Neuron (in vitro differentiated cells): ENCODE data around the gene FGFBP2.

Experiments used
- H2AFZ ChIP-seq: one replicate; pipeline ENCODE4 v1.6.1; 2013; ENCODE audit warnings: low read depth, mild to moderate bottlenecking, inconsistent platforms, low read length, moderate library complexity
- H3K27me3 ChIP-seq: one replicate; pipeline ENCODE4 v1.6.1; 2013; ENCODE audit warnings: low read length; ENCODE audit not compliant: insufficient read depth
- H3K36me3 ChIP-seq: one replicate; pipeline ENCODE4 v1.6.1; 2013; ENCODE audit warnings: low read length; ENCODE audit not compliant: insufficient read depth
- H3K4me1 ChIP-seq: one replicate; pipeline ENCODE4 v1.6.1; 2013; ENCODE audit warnings: low read length; ENCODE audit not compliant: insufficient read depth
- H3K4me3 ChIP-seq: 2 replicates; pipeline ENCODE4 v1.5.1; 2013; ENCODE audit warnings: mild to moderate bottlenecking, low read length, moderate library complexity
- H3K9me3 ChIP-seq: one replicate; pipeline ENCODE4 v1.6.1; 2013; ENCODE audit warnings: low read length

Gene FGFBP2

GRCh38 chr4:15956179-15956850 lies 6.7 kb downstream of the FGFBP2 start:
- Histone ChIP-seq H3K4me1 (no peaks in the 10 kb centered on the region), H3K36me3 (no peaks in the 10 kb centered on the region), H2AFZ (no peak overlapping the region), H3K4me3 (no peak overlapping the region), H3K27me3 (no peaks in the 10 kb centered on the region), H3K9me3 (no peaks in the 10 kb centered on the region)

- Histone ChIP-seq H3K4me3 (no peak overlapping the region), H3K4me1 (no peaks in the 10 kb centered on the region), H3K9me3 (no peaks in the 10 kb centered on the region), H3K36me3 (no peaks in the 10 kb centered on the region), H3K27me3 (no peaks in the 10 kb centered on the region), H2AFZ (no peak overlapping the region)
These were observed 7.3 kb downstream of the FGFBP2 start for GRCh38 chr4:15955670-15956069.

- Histone ChIP-seq H3K9me3 (no peaks in the 10 kb centered on the region), H3K27me3 (no peaks in the 10 kb centered on the region), H3K36me3 (no peaks in the 10 kb centered on the region), H3K4me1 (no peaks in the 10 kb centered on the region), H2AFZ (no peak overlapping the region), H3K4me3 (no peak overlapping the region)
These were observed 9.3 kb downstream of the FGFBP2 start for GRCh38 chr4:15953625-15954024.

DNA sequence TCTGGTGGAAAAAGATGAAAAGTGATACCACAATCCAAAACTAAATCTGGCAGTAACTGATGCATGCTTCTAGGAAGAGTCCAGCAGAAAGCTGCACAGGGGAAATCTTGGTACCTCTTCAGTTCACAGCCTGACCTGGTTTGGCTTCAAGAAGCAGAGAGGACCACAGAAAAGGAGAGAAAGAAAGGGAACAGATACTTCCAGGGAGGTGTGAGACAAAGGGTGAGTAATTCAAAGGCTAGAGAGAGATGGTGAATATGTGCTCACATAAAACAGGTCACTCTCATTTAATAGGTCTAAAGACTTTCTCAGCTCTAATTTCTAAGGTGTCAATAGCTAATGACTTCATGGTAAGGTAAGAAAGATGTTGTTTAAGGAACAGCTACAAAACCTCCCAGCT lies 11.2 kb downstream of the FGFBP2 start:
- Histone ChIP-seq H2AFZ (no peak overlapping the region), H3K4me1 (no peaks in the 10 kb centered on the region), H3K4me3 (no peak overlapping the region), H3K9me3 (no peaks in the 10 kb centered on the region), H3K36me3 (no peaks in the 10 kb centered on the region), H3K27me3 (no peaks in the 10 kb centered on the region)

- H3K4me3 ChIP-seq: no peak overlapping the region
- H3K27me3 ChIP-seq: no peaks in the 10 kb centered on the region
- H2AFZ ChIP-seq: no peak overlapping the region
- no peaks in the 10 kb centered on the region for H3K4me1 ChIP-seq
- H3K9me3 ChIP-seq: no peaks in the 10 kb centered on the region
- H3K36me3 ChIP-seq: no peaks in the 10 kb centered on the region
These were observed 14.1 kb downstream of the FGFBP2 start for GRCh38 chr4:15948826-15949225.

DNA sequence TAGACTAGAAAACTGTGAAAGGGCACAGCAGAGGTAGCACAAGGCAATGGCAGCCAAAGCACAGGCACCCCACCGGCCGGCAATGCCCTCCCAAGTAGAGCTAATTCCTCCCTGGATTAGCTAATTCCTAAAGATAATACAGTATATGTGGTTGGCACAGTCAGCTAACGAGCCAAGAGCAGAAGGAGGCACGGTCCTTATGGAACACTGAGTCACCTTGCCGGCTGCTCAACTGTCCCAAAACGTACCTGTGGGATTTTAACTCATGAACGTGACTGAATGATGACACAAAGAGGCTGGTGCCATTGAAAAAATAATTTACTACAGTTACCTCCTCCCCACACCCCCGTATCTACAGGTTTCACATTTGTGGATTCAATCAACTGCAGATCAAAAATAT lies 15.3 kb downstream of the FGFBP2 start:
- H3K27me3 ChIP-seq: no peaks in the 10 kb centered on the region
- H3K9me3 ChIP-seq: no peaks in the 10 kb centered on the region
- no peak overlapping the region for H2AFZ ChIP-seq
- H3K36me3 ChIP-seq: no peaks in the 10 kb centered on the region
- no peaks in the 10 kb centered on the region for H3K4me1 ChIP-seq
- H3K4me3 ChIP-seq: no peak overlapping the region

DNA sequence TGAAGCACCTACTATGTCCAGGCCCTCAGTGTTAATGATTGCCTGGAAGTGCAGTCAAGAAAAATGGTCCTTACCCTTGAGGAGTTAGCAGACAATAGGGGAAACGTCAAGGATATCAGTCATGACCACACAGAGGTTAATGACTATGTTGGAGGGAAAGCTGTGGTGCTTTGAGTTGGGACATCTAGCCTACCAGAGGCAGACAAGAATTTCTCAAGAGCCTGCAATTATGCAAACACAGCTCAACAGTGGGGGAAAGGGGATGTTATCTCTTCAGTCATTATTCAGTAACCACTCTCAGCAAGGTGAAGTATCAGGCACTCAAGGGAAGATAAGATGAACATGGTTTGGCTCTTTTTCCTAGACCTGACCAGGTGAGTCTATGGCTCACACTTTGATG lies 17.5 kb downstream of the FGFBP2 start:
- Histone ChIP-seq H3K36me3 (no peaks in the 10 kb centered on the region), H3K4me1 (no peaks in the 10 kb centered on the region), H3K27me3 (peaks cover under 1% of the 10 kb centered on the region), H2AFZ (no peak overlapping the region), H3K4me3 (no peak overlapping the region), H3K9me3 (no peaks in the 10 kb centered on the region)

DNA sequence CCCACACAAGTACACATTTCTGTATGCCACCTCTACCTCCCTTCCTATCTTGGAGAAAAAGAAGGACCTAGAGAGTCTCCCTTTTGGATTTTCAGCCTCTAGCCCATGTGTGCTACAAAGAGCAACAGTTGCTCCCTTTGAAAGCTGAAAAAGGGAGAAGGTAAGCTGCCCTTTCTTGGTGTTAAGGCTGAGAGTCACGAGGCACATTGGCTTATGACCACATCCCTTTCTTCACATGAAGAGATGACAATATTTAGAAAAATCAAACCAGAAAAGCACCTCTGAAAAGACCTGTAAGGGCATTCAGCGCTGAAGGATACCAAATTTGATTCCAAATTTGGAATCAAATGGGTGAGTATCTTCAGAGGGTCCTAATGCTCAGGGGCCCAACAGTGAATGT lies 18.1 kb downstream of the FGFBP2 start:
- Histone ChIP-seq H3K36me3 (no peaks in the 10 kb centered on the region), H3K27me3 (peaks cover 3% of the 10 kb centered on the region), H3K9me3 (no peaks in the 10 kb centered on the region), H3K4me1 (no peaks in the 10 kb centered on the region), H2AFZ (no peak overlapping the region), H3K4me3 (no peak overlapping the region)

DNA sequence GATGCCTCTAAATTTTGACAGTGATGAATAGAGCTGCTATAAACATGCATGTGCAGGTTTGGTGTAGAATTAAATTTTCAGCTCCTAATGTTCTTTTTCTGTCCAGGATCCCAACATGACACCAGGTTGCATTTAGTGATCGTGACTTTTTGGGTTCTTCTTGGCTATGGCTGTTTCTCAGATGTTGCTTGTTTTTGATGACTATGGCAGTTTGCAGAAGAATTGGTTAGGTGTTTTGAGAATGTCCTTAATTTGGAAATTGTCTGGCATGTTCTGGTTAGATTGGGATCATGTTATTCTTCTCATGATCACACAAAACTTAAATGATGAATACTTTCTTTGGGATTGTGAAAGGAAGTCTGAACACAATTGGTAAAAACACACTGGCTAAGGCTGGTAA lies 20.7 kb downstream of the FGFBP2 start:
- H3K4me3 ChIP-seq: no peak overlapping the region
- no peak overlapping the region for H2AFZ ChIP-seq
- H3K36me3 ChIP-seq: no peaks in the 10 kb centered on the region
- peaks cover 10% of the 10 kb centered on the region for H3K27me3 ChIP-seq
- H3K9me3 ChIP-seq: no peaks in the 10 kb centered on the region
- H3K4me1 ChIP-seq: no peaks in the 10 kb centered on the region

DNA sequence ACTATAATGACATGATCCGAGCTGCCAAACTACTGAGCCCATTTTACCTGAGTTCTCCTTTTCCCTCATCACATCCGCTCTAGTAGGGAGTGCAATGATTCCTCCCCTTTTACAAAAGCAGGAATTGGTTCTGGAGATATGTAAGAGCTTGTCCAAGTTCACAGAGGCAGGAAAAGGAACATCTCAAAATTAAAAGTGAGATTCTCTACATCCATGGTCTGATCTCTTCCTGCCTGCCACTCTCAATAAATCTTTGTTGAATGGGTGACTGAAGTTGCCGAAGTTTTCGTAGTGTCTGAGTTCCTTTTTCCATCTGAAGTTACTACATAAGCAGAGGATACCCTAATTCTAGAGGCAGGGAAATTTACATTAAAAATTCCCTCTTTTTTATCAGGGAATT lies 24.3 kb downstream of the FGFBP2 start, which contains the start of gene FGFBP1:
Gene FGFBP1, minus strand, starts transcription at position 101 of the 400 bp plus-strand sequence. CDS start 2,108 bp downstream, outside the sequence.
- Histone ChIP-seq H3K4me3 (no peak within 1 kb of the TSS), H3K27me3 (peaks cover 10% of the 10 kb centered on the region), H2AFZ (no peak within 1 kb of the TSS), H3K36me3 (no peaks in the 10 kb centered on the region), H3K4me1 (no peaks in the 10 kb centered on the region), H3K9me3 (no peaks in the 10 kb centered on the region)

DNA sequence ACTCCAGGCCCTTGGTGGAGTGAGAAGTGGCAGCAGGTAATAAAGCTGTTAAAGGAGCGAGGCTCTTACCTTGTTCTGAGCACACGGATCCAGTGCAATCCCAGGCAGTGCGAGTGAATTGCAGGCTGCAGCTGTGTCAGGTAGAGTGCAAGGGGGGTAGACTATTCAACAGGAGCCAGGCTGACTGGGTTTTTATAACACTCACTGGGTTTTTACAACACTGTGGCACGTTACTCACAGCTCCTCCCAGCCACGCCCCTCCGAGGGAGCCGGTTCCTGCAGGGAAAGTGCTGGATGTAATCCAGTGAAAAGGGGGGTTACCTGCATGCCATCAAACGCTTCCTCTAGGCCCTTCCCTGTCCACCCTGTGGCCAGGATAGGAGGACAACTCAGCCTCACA lies 24.8 kb downstream of the FGFBP2 start:
- H2AFZ ChIP-seq: no peak overlapping the region

GRCh38 chr4:15936495-15936894 lies 26.5 kb downstream of the FGFBP2 start:
- H2AFZ ChIP-seq: no peak overlapping the region
- H3K4me1 ChIP-seq: no peaks in the 10 kb centered on the region
- no peaks in the 10 kb centered on the region for H3K9me3 ChIP-seq
- no peak overlapping the region for H3K4me3 ChIP-seq
- no peaks in the 10 kb centered on the region for H3K36me3 ChIP-seq
- H3K27me3 ChIP-seq: peaks cover 14% of the 10 kb centered on the region

More for the DNA sequence above, 24.8 kb downstream of the FGFBP2 start:
- H3K9me3 ChIP-seq: no peaks in the 10 kb centered on the region
- H3K36me3 ChIP-seq: no peaks in the 10 kb centered on the region
- no peaks in the 10 kb centered on the region for H3K4me1 ChIP-seq
- H3K27me3 ChIP-seq: peaks cover 10% of the 10 kb centered on the region
- H3K4me3 ChIP-seq: no peak overlapping the region

GRCh38 chr4:15935504-15936402 lies 27.2 kb downstream of the FGFBP2 start:
- Histone ChIP-seq H3K4me1 (no peaks in the 10 kb centered on the region), H3K27me3 (peaks cover 14% of the 10 kb centered on the region), H3K9me3 (no peaks in the 10 kb centered on the region), H3K36me3 (no peaks in the 10 kb centered on the region), H2AFZ (no peak overlapping the region), H3K4me3 (no peak overlapping the region)
